Fibroblast of skin of right quadriceps (primary cell): ENCODE results near the gene PRR36.
A peak's percentile ranks its signal among the peaks of the same experiment; 100 is the strongest.
"Not testable (repeated sequence)": the region's sequence is repeated elsewhere in the genome, so short reads cannot be mapped to it uniquely, and the experiment has no call there.

Source experiments
- DNase-seq: peaks from one replicate; pipeline ENCODE4 v3.0.0-alpha.2; 2013

PRR36 gene

GRCh38 chr19:7874076-7874896 lies at the start of gene PRR36:
Gene PRR36, minus strand, starts transcription at chr19:7874390. Its CDS starts 701 bp downstream, at chr19:7873689.
- no peak for DNase-seq

GRCh38 chr19:7923295-7924191 lies 49.4 kb upstream of the PRR36 start:
- no peak for DNase-seq

GRCh38 chr19:7922836-7923195 lies 48.6 kb upstream of the PRR36 start:
- no peak for DNase-seq

DNA sequence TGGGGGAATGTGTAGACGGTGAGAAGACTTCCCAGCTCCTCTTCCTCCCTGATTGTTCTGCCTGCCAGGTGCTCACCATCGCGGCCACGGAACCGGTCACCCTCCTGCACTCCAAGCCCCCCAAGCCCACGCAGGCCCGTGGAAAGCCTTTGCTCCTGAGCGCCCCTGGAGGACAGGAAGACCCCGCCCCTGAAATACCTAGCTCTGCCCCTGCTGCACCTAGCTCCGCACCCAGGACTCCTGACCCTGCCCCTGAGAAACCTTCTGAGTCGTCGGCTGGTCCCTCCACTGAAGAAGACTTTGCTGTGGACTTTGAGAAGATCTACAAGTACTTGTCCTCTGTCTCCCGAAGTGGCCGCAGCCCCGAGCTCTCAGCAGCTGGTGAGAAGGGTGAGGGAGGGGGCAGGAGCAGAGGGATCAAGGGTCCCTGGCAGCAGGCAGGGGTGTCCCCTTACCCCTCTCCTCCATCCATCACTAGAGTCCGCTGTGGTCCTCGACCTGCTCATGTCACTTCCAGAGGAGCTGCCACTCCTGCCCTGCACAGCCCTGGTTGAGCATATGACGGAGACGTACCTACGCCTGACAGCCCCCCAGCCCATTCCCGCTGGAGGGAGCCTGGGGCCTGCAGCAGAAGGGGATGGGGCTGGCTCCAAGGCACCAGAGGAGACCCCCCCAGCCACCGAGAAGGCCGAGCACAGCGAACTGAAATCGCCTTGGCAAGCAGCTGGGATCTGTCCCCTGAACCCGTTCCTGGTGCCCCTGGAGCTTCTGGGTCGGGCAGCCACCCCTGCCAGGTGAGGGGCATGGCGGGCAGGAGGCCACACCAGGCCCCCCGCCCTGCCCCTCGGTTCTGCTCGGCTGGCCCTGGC lies 48.0 kb upstream of the PRR36 start:
- DNase-seq: no peak

- no peak for DNase-seq
Observed at GRCh38 chr19:7921302-7921966, 47.2 kb upstream of the PRR36 start.

DNA sequence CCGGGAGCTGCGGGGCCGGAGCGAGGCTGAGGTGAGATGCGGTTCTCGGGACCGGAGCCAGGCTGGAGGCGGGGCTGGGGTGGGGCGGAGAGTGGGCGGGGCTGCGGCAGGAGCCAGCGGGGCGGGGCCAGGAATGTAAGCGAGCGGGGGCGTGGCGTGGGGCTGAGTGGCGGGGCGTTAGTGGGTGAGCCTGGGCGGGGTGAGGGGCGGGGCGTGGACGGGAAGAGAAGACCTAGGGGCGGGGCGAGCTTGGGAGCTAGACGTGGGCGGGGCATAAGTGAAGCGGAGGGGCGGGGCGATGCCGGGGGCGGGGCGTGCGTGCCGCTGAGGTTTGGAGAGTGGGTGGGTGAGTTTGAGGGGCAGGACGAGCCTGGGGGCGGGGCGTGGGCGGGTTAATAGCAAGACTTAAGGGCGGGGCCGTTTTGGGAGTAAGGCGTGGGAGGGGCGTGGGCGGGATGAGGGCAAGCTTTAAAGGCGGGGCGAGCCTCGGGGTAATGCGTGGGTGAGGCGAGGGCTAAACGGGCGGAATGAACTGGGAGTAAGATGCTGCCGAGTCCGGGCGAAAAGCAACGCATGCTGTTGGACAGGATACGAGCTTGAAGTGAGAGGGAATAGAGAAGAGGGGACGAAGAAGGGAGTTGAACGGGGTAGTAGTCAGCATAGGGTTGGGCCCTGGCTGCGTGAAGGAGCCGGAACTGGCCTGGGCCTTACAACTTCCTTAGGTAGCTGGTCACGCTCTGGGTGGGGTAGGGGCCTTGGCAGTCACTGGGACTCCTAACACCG lies 46.5 kb upstream of the PRR36 start:
- DNase-seq: peak; percentile 95

DNA sequence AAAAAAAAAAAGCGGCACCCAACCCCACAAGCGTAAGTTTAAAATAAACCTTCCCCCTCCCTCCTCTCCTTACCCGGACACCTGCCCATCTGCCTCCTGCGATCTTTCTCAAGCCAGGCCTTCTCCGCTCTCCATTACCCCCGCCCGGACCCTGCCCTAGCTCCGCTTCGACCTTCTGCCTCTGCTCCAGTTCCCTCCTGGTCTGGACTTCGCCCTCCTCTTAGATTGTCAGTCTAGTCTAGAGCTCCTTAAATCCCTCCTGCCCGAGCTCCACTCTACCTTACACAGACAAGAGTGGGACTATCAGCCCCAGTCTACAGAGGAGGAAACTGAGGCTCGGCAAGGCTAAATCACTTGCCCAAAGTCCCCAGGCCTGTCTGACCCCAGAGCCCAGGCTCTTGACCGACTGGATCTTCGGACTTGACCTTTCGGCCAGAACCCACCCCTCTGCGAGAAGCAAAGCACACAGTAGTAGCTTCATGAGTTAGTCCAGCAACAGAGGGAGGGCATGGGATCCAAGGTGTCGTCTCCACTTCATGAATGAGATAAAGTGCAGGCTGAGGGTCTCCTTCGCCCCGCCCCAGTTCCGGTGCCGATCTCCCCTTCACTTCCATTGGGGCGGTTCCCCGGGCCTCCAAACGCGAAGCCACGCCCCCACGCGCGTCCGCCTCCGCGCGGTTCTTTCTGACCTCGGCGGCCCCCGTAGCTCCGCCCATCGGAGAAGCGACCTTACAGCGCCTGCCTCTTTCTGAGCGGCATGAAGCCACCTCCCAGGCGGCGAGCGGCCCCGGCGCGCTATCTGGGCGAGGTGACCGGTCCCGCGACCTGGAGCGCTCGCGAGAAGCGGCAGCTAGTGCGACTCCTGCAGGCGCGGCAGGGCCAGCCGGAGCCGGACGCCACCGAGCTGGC lies 45.7 kb upstream of the PRR36 start, which contains the start of gene SNAPC2:
TSS of gene SNAPC2 (plus strand) at position 729 of the 909 bp plus-strand sequence. CDS start at position 758, 29 bp downstream.
- peak; percentile 95 for DNase-seq

- no peak for DNase-seq
Observed at GRCh38 chr19:7918615-7919421, 44.6 kb upstream of the PRR36 start.

- DNase-seq: not testable (repeated sequence)
Observed at GRCh38 chr19:7918062-7918614, 43.9 kb upstream of the PRR36 start.

DNA sequence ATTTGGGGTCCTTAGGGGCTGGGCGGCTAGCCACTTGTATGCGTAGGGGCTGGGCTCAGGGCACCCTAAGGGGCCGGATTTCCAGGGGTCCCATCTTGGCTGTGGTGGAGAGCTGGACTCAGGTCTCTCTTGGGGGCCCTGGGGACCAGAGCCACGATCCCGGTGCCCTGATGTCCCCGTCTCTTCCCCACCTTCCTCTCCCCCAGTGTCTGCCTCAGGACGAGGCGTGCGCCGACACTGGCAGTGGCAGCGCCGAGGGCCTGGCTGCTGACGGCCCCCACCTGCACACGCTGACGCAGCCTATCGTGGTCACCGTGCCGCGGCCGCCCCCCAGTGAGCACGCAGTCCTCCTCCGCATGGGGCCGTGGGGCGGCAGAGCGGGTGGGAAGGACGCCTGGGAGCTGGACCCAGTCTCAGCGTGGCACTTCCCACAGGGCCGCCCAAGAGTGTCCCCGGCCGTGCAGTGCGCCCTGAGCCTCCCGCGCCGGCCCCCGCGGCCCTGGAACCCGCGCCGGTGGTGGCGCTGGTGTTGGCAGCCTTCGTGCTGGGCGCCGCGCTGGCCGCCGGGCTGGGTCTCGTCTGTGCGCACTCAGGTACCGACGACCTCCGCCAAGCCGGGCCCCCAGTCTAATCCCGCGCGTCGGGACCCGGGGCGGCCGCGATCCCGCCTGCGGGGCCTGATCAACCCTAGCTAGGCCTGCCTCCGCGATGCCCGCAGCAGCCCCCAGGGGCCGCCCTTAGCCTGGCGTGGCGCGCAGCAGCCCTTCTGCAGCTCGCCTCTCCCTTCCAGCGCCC lies 43.3 kb upstream of the PRR36 start:
- peak; percentile 38 for DNase-seq

GRCh38 chr19:7916955-7917266 lies 42.7 kb upstream of the PRR36 start:
- DNase-seq: no peak

DNA sequence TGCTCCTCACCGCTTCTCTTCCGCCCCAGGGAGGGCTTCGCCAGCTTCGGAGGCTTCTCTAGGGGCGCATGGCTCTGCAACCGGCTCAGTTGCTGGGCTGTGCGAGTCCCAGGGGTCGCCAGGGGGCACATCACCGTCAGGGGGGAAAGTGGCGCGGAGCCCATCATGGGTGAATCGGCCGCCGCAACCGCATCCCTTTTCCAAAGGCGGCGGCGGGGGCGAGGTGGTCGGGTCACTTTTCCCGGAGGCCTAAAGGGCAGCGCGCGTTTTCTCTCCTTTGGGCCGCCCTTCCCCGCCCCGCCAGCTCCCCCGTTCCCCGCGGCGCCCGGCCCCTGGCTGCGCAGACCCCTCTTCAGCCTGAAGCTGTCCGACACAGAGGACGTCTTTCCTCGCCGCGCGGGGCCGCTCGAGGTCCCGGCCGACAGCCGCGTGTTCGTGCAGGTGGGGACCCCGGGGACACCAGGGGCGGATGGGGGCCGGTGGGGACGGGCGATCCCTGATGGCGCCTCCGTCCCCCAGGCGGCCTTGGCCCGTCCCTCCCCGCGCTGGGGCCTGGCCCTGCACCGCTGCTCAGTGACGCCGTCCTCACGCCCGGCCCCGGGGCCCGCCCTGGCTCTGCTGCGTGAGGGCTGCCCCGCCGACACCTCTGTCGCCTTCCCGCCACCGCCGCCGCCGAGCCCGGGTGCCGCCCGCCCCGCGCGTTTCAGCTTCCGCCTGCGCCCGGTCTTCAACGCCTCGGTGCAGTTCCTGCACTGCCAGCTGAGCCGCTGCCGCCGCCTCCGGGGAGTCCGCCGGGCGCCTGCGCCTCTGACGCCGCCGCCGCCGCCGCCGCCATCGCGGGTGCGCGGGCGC lies 42.1 kb upstream of the PRR36 start:
- DNase-seq: no peak

- DNase-seq: no peak
Observed at GRCh38 chr19:7915250-7916102, 41.3 kb upstream of the PRR36 start.

DNA sequence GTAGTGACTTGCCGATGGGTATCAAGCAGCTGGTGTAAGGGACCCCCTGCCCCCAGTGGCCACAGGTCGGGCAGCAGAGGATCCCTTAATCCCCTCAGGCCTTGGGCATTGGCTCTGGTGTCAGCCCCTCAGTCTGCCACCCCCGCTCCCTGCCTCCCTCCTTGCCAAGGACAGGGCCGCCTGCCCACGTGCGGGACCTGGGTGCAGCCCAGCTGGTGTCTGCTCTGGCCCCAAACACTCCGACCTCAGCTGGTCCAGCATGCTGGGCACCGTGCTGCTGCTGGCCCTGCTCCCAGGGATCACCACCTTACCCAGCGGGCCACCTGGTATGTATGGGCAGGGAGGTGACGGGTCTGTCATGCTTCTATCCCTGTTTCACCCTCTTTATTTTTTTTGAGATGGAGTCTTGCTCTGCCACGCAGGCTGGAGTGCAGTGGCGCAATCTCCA lies 40.4 kb upstream of the PRR36 start, which contains the start of gene TGFBR3L:
TSS of gene TGFBR3L (plus strand) at position 233 of the 448 bp plus-strand sequence.
- no peak for DNase-seq

- DNase-seq: no peak
Observed at GRCh38 chr19:7914099-7914498, 39.9 kb upstream of the PRR36 start.

DNA sequence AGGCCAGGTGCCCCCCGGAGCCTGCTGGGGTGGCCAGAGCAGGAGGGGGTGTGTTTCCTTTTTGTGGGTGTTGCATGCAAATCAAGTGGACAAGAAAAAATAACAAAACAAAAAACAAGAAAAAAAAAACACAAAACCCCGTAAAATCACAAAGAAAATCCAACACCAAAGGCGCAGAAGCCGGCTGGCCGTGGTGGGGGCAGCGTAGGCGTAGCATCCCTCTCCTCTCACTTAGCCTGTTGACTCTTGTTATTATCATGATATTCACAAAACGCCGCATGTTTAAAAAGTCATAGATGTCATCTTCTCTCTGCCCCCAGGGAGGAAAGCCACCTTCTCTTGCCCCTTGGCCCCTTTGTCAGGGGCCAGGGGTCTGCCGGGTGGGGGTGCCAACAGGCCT lies 39.5 kb upstream of the PRR36 start:
- DNase-seq: no peak
